Testis (tissue), 3 donors: ENCODE data around the gene FOXN3. TPM values are rescaled to one million over a fixed set of nuclear protein-coding genes. Genes with fewer than 3 reads are reported as not detected.

Source experiments
- DNase-seq: peaks from one replicate; pipeline ENCODE4 v3.0.0-alpha.2; 2019
- H3K27ac ChIP-seq, 2 donors: fragments of 200-600 bp; sonication (generic); one replicate each; pipeline ENCODE4 v1.5.1; 2019
- H3K27me3 ChIP-seq: fragments of 200-600 bp; sonication (generic); one replicate; pipeline ENCODE4 v1.5.1; 2019
- H3K36me3 ChIP-seq: fragments of 200-600 bp; sonication (generic); one replicate; pipeline ENCODE4 v1.5.1; 2017; ENCODE audit warnings: low read depth; ENCODE audit errors: missing control alignments
- H3K4me1 ChIP-seq: fragments of 200-600 bp; sonication (generic); one replicate; pipeline ENCODE4 v1.5.1; 2019
- H3K4me3 ChIP-seq, 2 donors: fragments of 200-600 bp; sonication (generic); one replicate each; pipeline ENCODE4 v1.5.1; 2017 to 2019
- H3K9me3 ChIP-seq: fragments of 200-600 bp; sonication (generic); one replicate; pipeline ENCODE4 v1.5.1; 2017
- CTCF ChIP-seq, 3 experiments: fragments of 450-650 bp in 2 of 3; fragments of 200-600 bp in 1 of 3; sonication (generic) in 1 of 3; IDR thresholded peaks; one replicate each; pipeline ENCODE4 v1.5.1; 2016 to 2019; ENCODE audit warnings: antibody characterized with exemption in 3 of 3, mild to moderate bottlenecking in 2 of 3, moderate library complexity in 1 of 3
- POLR2A ChIP-seq: fragments of 450-650 bp; IDR thresholded peaks from one replicate; pipeline ENCODE4 v1.6.1; 2017; ENCODE audit warnings: antibody characterized with exemption, mild to moderate bottlenecking, moderate library complexity
- WGBS, 2 donors: methylation state at CpG; one replicate each; pipeline ENCODE4 v1.1.5; 2018; 5-methylcytosine and 5-hydroxymethylcytosine counted together
- intact Hi-C: fragments of 100-400 bp; cut with DNase I; formaldehyde crosslinking; loops from one replicate; pipeline ENCODE4 v1.15.1; 2023; ENCODE audit warnings: low total_unique reads
- polyA plus RNA-seq: library from polyadenylated mRNA; stranded (reverse); fragments of 350-450 nt; fragmentation: Illumina TruSeq; extraction: RNeasy Lipid Tissue Mini Kit (QIAGEN cat#74804); gene quantifications from one replicate; pipeline ENCODE4 v1.2.3, GENCODE V29; 2014; ENCODE audit warnings: low read depth, low replicate concordance; ENCODE audit not compliant: insufficient read depth
- total RNA-seq, 2 donors: library from RNA; depleted of rRNA; stranded (reverse); fragments of >200 nt; gene quantifications; one replicate each; pipeline ENCODE4 v1.2.3, GENCODE V29; 2016

FOXN3 gene
- total and polyA plus RNA-seq, 3 donors from 2014 or later: 40.7 to 103 (median 100) TPM

DNA sequence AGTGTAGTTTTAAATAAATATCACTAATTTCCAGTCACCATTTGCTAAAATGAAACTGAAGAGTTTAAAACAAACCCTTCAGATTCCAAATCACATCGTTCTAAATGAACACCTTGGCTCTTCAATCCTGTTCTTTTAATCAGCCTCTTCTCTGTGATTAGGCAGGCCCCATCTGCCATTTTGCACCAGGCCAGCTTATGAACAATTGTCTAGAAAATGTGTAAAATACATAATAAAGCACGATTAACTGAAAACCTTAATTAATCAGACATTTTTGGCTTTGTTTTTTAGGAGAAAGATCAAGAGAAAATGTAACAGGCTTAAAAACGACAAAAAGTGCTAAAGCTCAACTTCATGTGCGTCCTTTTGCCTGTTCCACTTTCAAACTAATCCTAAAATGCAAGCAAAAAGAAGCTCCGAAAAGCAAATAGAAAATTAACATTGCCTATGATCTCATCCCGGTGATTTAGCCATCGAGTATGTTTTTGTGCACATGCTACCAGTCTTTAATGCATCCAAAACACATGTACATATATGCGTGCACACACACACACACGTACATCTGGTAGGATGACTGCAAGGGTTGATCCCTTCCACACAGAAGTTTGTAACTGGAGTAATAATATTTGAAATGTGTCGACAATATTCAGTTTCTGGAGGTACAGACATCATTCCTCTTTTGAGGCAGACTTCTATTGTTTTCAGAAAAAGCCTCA, 288.6 kb downstream of the FOXN3 start:
- Histone ChIP-seq H3K27me3 (no peaks in the 10 kb centered on the region), H3K36me3 (no peaks in the 10 kb centered on the region), H3K4me3 (no peak overlapping the region), H3K27ac (no peak overlapping the region), H3K9me3 (no peaks in the 10 kb centered on the region), H3K4me1 (no peaks in the 10 kb centered on the region)
- DNase-seq: no peak
- TF ChIP-seq POLR2A (no peak), CTCF (IDR thresholded peaks at IDR 0.05) (no peak)
- 94 to 96% methylated on average over 10 of the region's 10 CpGs for WGBS, 2 donors
- intact Hi-C loops: no loop called here

GRCh38 chr14:89126461-89126860, 290.6 kb downstream of the FOXN3 start:
- intact Hi-C loops: no loop called here
- no peaks in the 10 kb centered on the region for H3K36me3 ChIP-seq
- no peaks in the 10 kb centered on the region for H3K27me3 ChIP-seq
- no peaks in the 10 kb centered on the region for H3K9me3 ChIP-seq
- no peak for DNase-seq
- TF ChIP-seq POLR2A (no peak), CTCF (IDR thresholded peaks at IDR 0.05) (no peak)
- H3K4me1 ChIP-seq: no peaks in the 10 kb centered on the region
- H3K4me3 ChIP-seq: no peak overlapping the region
- H3K27ac ChIP-seq: no peak overlapping the region
- WGBS, 2 donors: 67 to 76% methylated on average over 4 of the region's 4 CpGs

GRCh38 chr14:89125216-89125615, 291.8 kb downstream of the FOXN3 start:
- intact Hi-C loops: no loop called here
- no peaks in the 10 kb centered on the region for H3K36me3 ChIP-seq
- H3K27me3 ChIP-seq: no peaks in the 10 kb centered on the region
- H3K4me1 ChIP-seq: no peaks in the 10 kb centered on the region
- no peak for TF ChIP-seq POLR2A
- TF ChIP-seq CTCF (IDR thresholded peaks at IDR 0.05): no peak
- WGBS, 2 donors: 82 to 94% methylated on average over 4 of the region's 4 CpGs
- no peak overlapping the region for H3K4me3 ChIP-seq
- H3K9me3 ChIP-seq: no peaks in the 10 kb centered on the region
- no peak overlapping the region for H3K27ac ChIP-seq
- DNase-seq: no peak

GRCh38 chr14:89123851-89124250, 293.2 kb downstream of the FOXN3 start:
- 65 to 73% methylated on average over 1 of the region's 1 CpG for WGBS, 2 donors
- Histone ChIP-seq H3K27ac (no peak overlapping the region), H3K36me3 (no peaks in the 10 kb centered on the region), H3K4me3 (no peak overlapping the region), H3K9me3 (no peaks in the 10 kb centered on the region), H3K4me1 (no peaks in the 10 kb centered on the region), H3K27me3 (no peaks in the 10 kb centered on the region)
- intact Hi-C loops: no loop called here
- no peak for DNase-seq
- TF ChIP-seq CTCF (IDR thresholded peaks at IDR 0.05): no peak

GRCh38 chr14:89123215-89123614, 293.8 kb downstream of the FOXN3 start:
- H3K4me1 ChIP-seq: no peaks in the 10 kb centered on the region
- intact Hi-C loops: no loop called here
- no peak overlapping the region for H3K4me3 ChIP-seq
- H3K27ac ChIP-seq: no peak overlapping the region
- H3K36me3 ChIP-seq: no peaks in the 10 kb centered on the region
- TF ChIP-seq CTCF (IDR thresholded peaks at IDR 0.05) (no peak), POLR2A (no peak)
- WGBS, 2 donors: 93 to 94% methylated on average over 10 of the region's 10 CpGs
- H3K27me3 ChIP-seq: no peaks in the 10 kb centered on the region
- no peaks in the 10 kb centered on the region for H3K9me3 ChIP-seq
- no peak for DNase-seq
